Measurements from ENCODE around the gene TSPAN9.

- TF ChIP-seq CTCF (conservative IDR thresholded peaks at IDR 0.05; ENCODE audit: low read depth, low read length), result no peak
- no peak for TF ChIP-seq USF2 (IDR thresholded peaks at IDR 0.05; ENCODE audit: low read depth, low read length)
- TF ChIP-seq CEBPB (IDR thresholded peaks at IDR 0.05; ENCODE audit: low read depth, low read length), result no peak
- no peak for TF ChIP-seq RCOR1 (IDR thresholded peaks at IDR 0.05; ENCODE audit: insufficient replicate concordance, low read length)
- no peak for TF ChIP-seq MAFK (IDR thresholded peaks at IDR 0.05; ENCODE audit: low read depth, low read length)
- no peak for TF ChIP-seq RAD21 (IDR thresholded peaks at IDR 0.05; ENCODE audit: low read length)
- TF ChIP-seq MXI1 (IDR thresholded peaks at IDR 0.05; ENCODE audit: borderline replicate concordance, low read depth, low read length), result no peak
- TF ChIP-seq ELK1 (IDR thresholded peaks at IDR 0.05; ENCODE audit: borderline replicate concordance, low read depth, low read length), result no peak
- TF ChIP-seq RFX5 (IDR thresholded peaks at IDR 0.05; ENCODE audit: low read depth, low read length), result no peak
- no peak for TF ChIP-seq POLR2A (IDR thresholded peaks at IDR 0.05; ENCODE audit: low read depth, low read length)
- TF ChIP-seq NFE2L2 (IDR thresholded peaks at IDR 0.05; ENCODE audit: low read depth, low read length), result no peak
- no peak for TF ChIP-seq SMC3 (IDR thresholded peaks at IDR 0.05; ENCODE audit: low read depth, low read length)
- TF ChIP-seq MAZ (IDR thresholded peaks at IDR 0.05; ENCODE audit: borderline replicate concordance, low read depth, low read length), result no peak
Observed at GRCh38 chr12:3137814-3138445, 60.8 kb downstream of the TSPAN9 start.
